IMR-90 (cell line): ENCODE measurements around the gene PRAMEF33. TPM values are rescaled to one million over a fixed set of nuclear protein-coding genes. Genes with fewer than 3 reads are reported as not detected.
"Not testable (repeated sequence)": the region's sequence is repeated elsewhere in the genome, so short reads cannot be mapped to it uniquely, and the experiment has no call there.

Experiments
- ATAC-seq: fragments of 200-7000 bp; cut with Tn5 transposase; 2 replicates; pipeline ENCODE4 v1.9.1; 2020; ENCODE audit warnings: low read depth, mild to moderate bottlenecking, moderate library complexity
- BruUV-seq: library from RNA; stranded (reverse); fragments of 400-500 nt; replicated peaks from 2 replicates; lab custom pipeline; 2021; lab: Mats Ljungman, UMichigan
- CTCF ChIA-PET: fragments of 300-600 bp; formaldehyde crosslinking; extraction: SDS; loops from one replicate; lab custom pipeline; 2021; ENCODE audit warnings: antibody characterized with exemption; lab: Yijun Ruan, JAX
- POLR2A ChIA-PET: fragments of 300-600 bp; sonication (Branson Sonifier 250); formaldehyde crosslinking; loops from one replicate; lab custom pipeline; 2022; ENCODE audit warnings: antibody characterized with exemption; ENCODE audit not compliant: unreplicated experiment; lab: Charles Lee
- DNase-seq: peaks from one replicate; pipeline ENCODE4 v3.0.0; 2013
- H2AFZ ChIP-seq: replicated peaks from 2 replicates; pipeline ENCODE3; 2013; ENCODE audit warnings: low read length, mild to moderate bottlenecking; ENCODE audit not compliant: poor library complexity
- H2AK5ac ChIP-seq: 2 replicates; pipeline ENCODE4 v1.6.1; 2013; ENCODE audit warnings: low read depth, low read length, inconsistent platforms
- H2AK9ac ChIP-seq: replicated peaks from 2 replicates; pipeline ENCODE3; 2013; ENCODE audit warnings: mild to moderate bottlenecking, low read depth, low read length, moderate library complexity; ENCODE audit not compliant: poor library complexity
- H2BK120ac ChIP-seq: 2 replicates; pipeline ENCODE4 v1.6.1; 2013; ENCODE audit warnings: low read depth, low read length, inconsistent platforms
- H2BK15ac ChIP-seq: 3 replicates; pipeline ENCODE4 v1.6.1; 2013; ENCODE audit warnings: low read depth, low read length, inconsistent platforms
- H2BK20ac ChIP-seq: 2 replicates; pipeline ENCODE4 v1.6.1; 2013; ENCODE audit warnings: low read depth, mild to moderate bottlenecking, inconsistent platforms, low read length, moderate library complexity
- H2BK5ac ChIP-seq: 2 replicates; pipeline ENCODE4 v1.6.1; 2013; ENCODE audit warnings: mild to moderate bottlenecking, low read depth, low read length, inconsistent platforms; ENCODE audit not compliant: poor library complexity, severe bottlenecking
- H3K14ac ChIP-seq: replicated peaks from 2 replicates; pipeline ENCODE4 v1.6.1; 2013; ENCODE audit warnings: low read depth, low read length, inconsistent platforms
- H3K18ac ChIP-seq: 2 replicates; pipeline ENCODE4 v1.6.1; 2013; ENCODE audit warnings: low read depth, low read length, control low read depth
- H3K23ac ChIP-seq: 2 replicates; pipeline ENCODE4 v1.6.1; 2013; ENCODE audit warnings: low read depth, low read length, inconsistent platforms
- H3K27ac ChIP-seq: 2 replicates; pipeline ENCODE4 v1.5.1; 2013; ENCODE audit warnings: mild to moderate bottlenecking, control low read depth, low read length; ENCODE audit not compliant: insufficient read depth
- H3K27me3 ChIP-seq: 2 replicates; pipeline ENCODE4 v1.6.1; 2013; ENCODE audit warnings: low read length; ENCODE audit not compliant: control insufficient read depth, insufficient read depth
- H3K36me3 ChIP-seq: 2 replicates; pipeline ENCODE4 v1.6.1; 2013; ENCODE audit warnings: low read length, mixed read lengths; ENCODE audit not compliant: control insufficient read depth, insufficient read depth
- H3K4ac ChIP-seq: 2 replicates; pipeline ENCODE4 v1.6.1; 2013; ENCODE audit warnings: low read depth, low read length, inconsistent platforms
- H3K4me1 ChIP-seq: 2 replicates; pipeline ENCODE4 v1.6.1; 2013; ENCODE audit warnings: low read length, mixed read lengths; ENCODE audit not compliant: control insufficient read depth, insufficient read depth
- H3K4me2 ChIP-seq: 2 replicates; pipeline ENCODE4 v1.6.1; 2013; ENCODE audit warnings: low read depth, mild to moderate bottlenecking, control low read depth, low read length, moderate library complexity
- H3K4me3 ChIP-seq: 2 replicates; pipeline ENCODE4 v1.5.1; 2013; ENCODE audit warnings: low read depth, mild to moderate bottlenecking, control low read depth, low read length, moderate library complexity; ENCODE audit not compliant: insufficient read depth
- H3K56ac ChIP-seq: 2 replicates; pipeline ENCODE4 v1.6.1; 2013; ENCODE audit warnings: low read length, inconsistent platforms; ENCODE audit not compliant: insufficient read depth; ENCODE audit errors: extremely low read depth
- H3K79me1 ChIP-seq, 2 experiments: 2 replicates each; pipeline ENCODE4 v1.6.1; 2013; ENCODE audit warnings: low read length in 2 of 2, inconsistent platforms in 1 of 2, low read depth in 1 of 2
- H3K9ac ChIP-seq: 2 replicates; pipeline ENCODE4 v1.6.1; 2013; ENCODE audit warnings: low read depth, low read length, control low read depth
- H3K9me1 ChIP-seq: 2 replicates; pipeline ENCODE4 v1.6.1; 2013; ENCODE audit warnings: low read length, inconsistent platforms; ENCODE audit not compliant: insufficient read depth
- H3K9me3 ChIP-seq: 2 replicates; pipeline ENCODE4 v1.6.1; 2013; ENCODE audit warnings: low read length; ENCODE audit not compliant: control insufficient read depth, insufficient read depth
- H4K20me1 ChIP-seq: 2 replicates; pipeline ENCODE4 v1.6.1; 2013; ENCODE audit warnings: low read length, inconsistent platforms; ENCODE audit not compliant: insufficient read depth
- H4K5ac ChIP-seq: 2 replicates; pipeline ENCODE4 v1.6.1; 2013; ENCODE audit warnings: mild to moderate bottlenecking, low read depth, low read length, control low read depth
- H4K8ac ChIP-seq, 2 experiments: 2 replicates each; pipeline ENCODE4 v1.6.1; 2013; ENCODE audit warnings: low read depth in 2 of 2, low read length in 2 of 2, control low read depth in 1 of 2, inconsistent platforms in 1 of 2
- H4K91ac ChIP-seq: 2 replicates; pipeline ENCODE4 v1.6.1; 2013; ENCODE audit warnings: low read depth, low read length, inconsistent platforms; ENCODE audit not compliant: insufficient read depth
- WGBS, 2 experiments: methylation state at CpG; one replicate each; pipeline versions ENCODE4 v1.1.5 to v1.1.7; 2013; ENCODE audit warnings: missing lambda C conversion rate in 2 of 2; ENCODE audit not compliant: insufficient read length in 1 of 2; ENCODE audit errors: extremely low coverage in 2 of 2; 5-methylcytosine and 5-hydroxymethylcytosine counted together
- dilution Hi-C: fragments of 300-500 bp; cut with HindIII; formaldehyde crosslinking; loops from one replicate; pipeline ENCODE4 v1.14.3; 2018; ENCODE audit warnings: low sequenced_read_pairs; ENCODE audit not compliant: unreplicated experiment
- in situ Hi-C: fragments of 300-500 bp; cut with MboI; formaldehyde crosslinking; loops from 3 replicates; pipeline ENCODE4 v1.14.3; 2019; ENCODE audit warnings: low sequenced_read_pairs, inconsistent platforms, mixed read lengths
- intact Hi-C: fragments of 100-400 bp; cut with micrococcal nuclease; formaldehyde crosslinking; loops from 2 replicates; pipeline ENCODE4 v1.10.0; 2022
- polyA plus RNA-seq, 3 experiments: library from polyadenylated mRNA; depleted of rRNA; stranded (reverse); fragments of >200 nt; gene quantifications; 2 replicates each; pipeline ENCODE4 v1.2.3, GENCODE V29; 2012; ENCODE audit warnings: low replicate concordance in 1 of 3
- total RNA-seq: library from RNA; depleted of rRNA; stranded (reverse); fragments of >200 nt; gene quantifications from 2 replicates; pipeline ENCODE4 v1.2.3, GENCODE V29; 2012

PRAMEF33 gene
- total and polyA plus RNA-seq, 2 of the 4 experiments (the other 2 are of a cell fraction), result not detected

GRCh38 chr1:13354475-13354874 is 51.1 kb downstream of the PRAMEF33 start:
- H2BK15ac ChIP-seq, H3K18ac ChIP-seq, dilution Hi-C loops: not testable (repeated sequence)

More at GRCh38 chr1:13354475-13354874, 51.1 kb downstream of the PRAMEF33 start:
- H3K27ac ChIP-seq, CTCF ChIA-PET, H3K56ac ChIP-seq, POLR2A ChIA-PET, H3K4me1 ChIP-seq, H2BK120ac ChIP-seq, H4K8ac ChIP-seq, H3K9me1 ChIP-seq, H3K79me1 ChIP-seq, ATAC-seq, DNase-seq, H2AFZ ChIP-seq, H2AK5ac ChIP-seq, H3K14ac ChIP-seq, H2AK9ac ChIP-seq, intact Hi-C loops, H2BK20ac ChIP-seq, H3K4me3 ChIP-seq, H3K36me3 ChIP-seq, H3K4me2 ChIP-seq, H4K5ac ChIP-seq, H3K27me3 ChIP-seq, H3K9ac ChIP-seq, H4K91ac ChIP-seq, H3K4ac ChIP-seq, H3K9me3 ChIP-seq, H2BK5ac ChIP-seq, BruUV-seq, in situ Hi-C loops, H3K23ac ChIP-seq, H4K20me1 ChIP-seq: not testable (repeated sequence)
- WGBS, 2 experiments, result no CpG with 5 or more reads among the region's 9 CpGs
